K562 (cell line): ENCODE measurements around the gene FOXJ1.

ENCODE experiments used
- FOXA1 ChIP-seq: fragments of 450-650 bp; IDR thresholded peaks from 2 replicates; pipeline ENCODE4 v1.6.1; 2016; ENCODE audit warnings: mild to moderate bottlenecking, borderline replicate concordance
- FOXK2 ChIP-seq, 2 experiments: fragments of 450-650 bp; IDR thresholded peaks in 1 of 2; conservative IDR thresholded peaks in 1 of 2; 2 replicates each; pipeline ENCODE4 v1.6.1; 2016; ENCODE audit warnings: low read depth in 2 of 2, mild to moderate bottlenecking in 1 of 2
- MTA2 ChIP-seq: fragments of 450-650 bp; IDR thresholded peaks from 2 replicates; pipeline ENCODE4 v1.6.1; 2016; ENCODE audit warnings: low read depth
- POLR2A ChIP-seq: fragments of 450-650 bp; conservative IDR thresholded peaks from 2 replicates; pipeline ENCODE4 v1.6.1; 2016
- RBFOX2 ChIP-seq: fragments of 200-400 bp; formaldehyde crosslinking; IDR thresholded peaks from 2 replicates; pipeline ENCODE4 v1.6.1; 2017; ENCODE audit warnings: low read depth, mild to moderate bottlenecking, low read length, moderate library complexity
- YY1 ChIP-seq, 3 experiments: IDR thresholded peaks; 2 replicates each; pipeline ENCODE4 v1.6.1; 2011; ENCODE audit warnings: low read length in 2 of 3, mild to moderate bottlenecking in 2 of 3, moderate library complexity in 2 of 3, borderline replicate concordance in 1 of 3, control low read depth in 1 of 3, low read depth in 1 of 3; ENCODE audit not compliant: insufficient read depth in 3 of 3, insufficient replicate concordance in 2 of 3, control insufficient read depth in 1 of 3, insufficient read length in 1 of 3; ENCODE audit errors: extremely low read depth in 1 of 3
- TF ChIP-seq, protein P1 (sequence below): sonication (generic); formaldehyde crosslinking; IDR thresholded peaks from 2 replicates; pipeline ENCODE4 v1.8.0; 2022; ENCODE audit warnings: mild to moderate bottlenecking, low read depth, missing genetic modification reagents
- TF ChIP-seq, protein P2 (sequence below): fragments of 450-650 bp; IDR thresholded peaks from 2 replicates; pipeline ENCODE4 v1.6.1; 2017; ENCODE audit warnings: mild to moderate bottlenecking, moderate library complexity
- TF ChIP-seq, protein P3 (sequence below), 3 experiments: IDR thresholded peaks in 2 of 3; conservative IDR thresholded peaks in 1 of 3; 2 replicates each; pipeline ENCODE4 v1.5.1; 2011 to 2012; ENCODE audit warnings: low read length in 3 of 3, mild to moderate bottlenecking in 3 of 3, control low read depth in 2 of 3, improper control_type of control experiment in 1 of 3, inconsistent platforms in 1 of 3, low read depth in 1 of 3, mixed read lengths in 1 of 3, moderate library complexity in 1 of 3; ENCODE audit not compliant: insufficient read depth in 2 of 3
- TF ChIP-seq, protein P4 (sequence below): sonication (generic); formaldehyde crosslinking; IDR thresholded peaks from 2 replicates; pipeline ENCODE4 v1.8.0; 2022; ENCODE audit warnings: mild to moderate bottlenecking, missing genetic modification reagents
- TF ChIP-seq, protein P5 (sequence below): fragments of 450-650 bp; formaldehyde crosslinking; IDR thresholded peaks from 2 replicates; pipeline ENCODE4 v1.4.0; 2022; ENCODE audit warnings: missing genetic modification characterization
- TF ChIP-seq, protein P6 (sequence below): fragments of 450-650 bp; conservative IDR thresholded peaks from 2 replicates; pipeline ENCODE4 v1.6.1; 2016; ENCODE audit warnings: missing genetic modification characterization, low read depth, mild to moderate bottlenecking, control low read depth, missing compliant biosample characterization

DNA sequence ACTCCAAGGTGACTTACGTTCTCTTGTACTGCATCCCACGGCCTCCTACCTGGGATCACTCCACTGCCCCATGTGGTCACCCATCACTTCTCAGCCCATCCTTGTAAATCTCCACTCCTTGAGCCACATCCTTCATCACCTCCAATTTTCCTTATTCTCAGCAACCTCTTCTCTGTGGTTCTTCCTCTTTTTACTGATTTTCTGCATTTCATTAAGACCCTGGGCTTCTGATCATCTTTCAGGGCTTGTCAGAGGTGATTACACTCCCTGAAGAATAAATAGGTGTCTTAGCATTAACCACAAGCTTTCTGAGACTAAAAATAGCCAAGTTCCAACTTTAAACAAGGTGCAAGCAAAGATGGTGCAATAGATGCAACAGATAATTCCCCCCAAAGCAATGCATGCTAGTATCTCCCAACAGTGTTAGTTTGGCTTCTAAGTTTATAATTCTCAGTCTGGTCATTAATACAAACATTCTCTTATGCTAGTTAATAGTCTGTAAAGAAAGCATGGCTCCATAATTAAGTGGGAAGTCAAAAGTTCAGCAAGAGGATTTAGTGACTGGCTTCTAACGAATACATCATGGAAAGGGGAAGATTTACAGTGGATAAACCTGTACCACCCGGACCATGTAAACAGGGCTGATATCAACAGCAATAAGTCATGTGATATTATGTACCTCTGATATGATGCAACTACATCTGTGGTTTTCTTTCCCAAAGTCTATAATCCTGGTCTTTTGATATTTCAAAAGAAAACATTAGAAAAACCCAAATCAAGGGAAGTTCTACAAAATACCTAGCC lies 47.4 kb upstream of the FOXJ1 start:
- TF ChIP-seq, protein P1, sequence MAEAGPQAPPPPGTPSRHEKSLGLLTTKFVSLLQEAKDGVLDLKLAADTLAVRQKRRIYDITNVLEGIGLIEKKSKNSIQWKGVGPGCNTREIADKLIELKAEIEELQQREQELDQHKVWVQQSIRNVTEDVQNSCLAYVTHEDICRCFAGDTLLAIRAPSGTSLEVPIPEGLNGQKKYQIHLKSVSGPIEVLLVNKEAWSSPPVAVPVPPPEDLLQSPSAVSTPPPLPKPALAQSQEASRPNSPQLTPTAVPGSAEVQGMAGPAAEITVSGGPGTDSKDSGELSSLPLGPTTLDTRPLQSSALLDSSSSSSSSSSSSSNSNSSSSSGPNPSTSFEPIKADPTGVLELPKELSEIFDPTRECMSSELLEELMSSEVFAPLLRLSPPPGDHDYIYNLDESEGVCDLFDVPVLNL (CRISPR knock-in tag), result no peak
- TF ChIP-seq, protein P2, sequence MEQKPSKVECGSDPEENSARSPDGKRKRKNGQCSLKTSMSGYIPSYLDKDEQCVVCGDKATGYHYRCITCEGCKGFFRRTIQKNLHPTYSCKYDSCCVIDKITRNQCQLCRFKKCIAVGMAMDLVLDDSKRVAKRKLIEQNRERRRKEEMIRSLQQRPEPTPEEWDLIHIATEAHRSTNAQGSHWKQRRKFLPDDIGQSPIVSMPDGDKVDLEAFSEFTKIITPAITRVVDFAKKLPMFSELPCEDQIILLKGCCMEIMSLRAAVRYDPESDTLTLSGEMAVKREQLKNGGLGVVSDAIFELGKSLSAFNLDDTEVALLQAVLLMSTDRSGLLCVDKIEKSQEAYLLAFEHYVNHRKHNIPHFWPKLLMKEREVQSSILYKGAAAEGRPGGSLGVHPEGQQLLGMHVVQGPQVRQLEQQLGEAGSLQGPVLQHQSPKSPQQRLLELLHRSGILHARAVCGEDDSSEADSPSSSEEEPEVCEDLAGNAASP, result no peak
- TF ChIP-seq YY1 (IDR thresholded peaks at IDR 0.05; ENCODE audit: borderline replicate concordance in 1 of 3, control insufficient read depth in 1 of 3, extremely low read depth in 1 of 3, insufficient read depth in 3 of 3, insufficient read length in 1 of 3, insufficient replicate concordance in 2 of 3, low read depth in 1 of 3, low read length in 2 of 3) (no peak), POLR2A (no peak), RBFOX2 (no peak), FOXK2 (conservative IDR thresholded peaks at IDR 0.05 in 1 of 2, IDR thresholded peaks at IDR 0.05 in 1 of 2; ENCODE audit: low read depth in 2 of 2) (peak; percentile 51 to 69; a peak in 2 of 4 replicates), FOXA1 (no peak), MTA2 (no peak)
- TF ChIP-seq, protein P3, sequence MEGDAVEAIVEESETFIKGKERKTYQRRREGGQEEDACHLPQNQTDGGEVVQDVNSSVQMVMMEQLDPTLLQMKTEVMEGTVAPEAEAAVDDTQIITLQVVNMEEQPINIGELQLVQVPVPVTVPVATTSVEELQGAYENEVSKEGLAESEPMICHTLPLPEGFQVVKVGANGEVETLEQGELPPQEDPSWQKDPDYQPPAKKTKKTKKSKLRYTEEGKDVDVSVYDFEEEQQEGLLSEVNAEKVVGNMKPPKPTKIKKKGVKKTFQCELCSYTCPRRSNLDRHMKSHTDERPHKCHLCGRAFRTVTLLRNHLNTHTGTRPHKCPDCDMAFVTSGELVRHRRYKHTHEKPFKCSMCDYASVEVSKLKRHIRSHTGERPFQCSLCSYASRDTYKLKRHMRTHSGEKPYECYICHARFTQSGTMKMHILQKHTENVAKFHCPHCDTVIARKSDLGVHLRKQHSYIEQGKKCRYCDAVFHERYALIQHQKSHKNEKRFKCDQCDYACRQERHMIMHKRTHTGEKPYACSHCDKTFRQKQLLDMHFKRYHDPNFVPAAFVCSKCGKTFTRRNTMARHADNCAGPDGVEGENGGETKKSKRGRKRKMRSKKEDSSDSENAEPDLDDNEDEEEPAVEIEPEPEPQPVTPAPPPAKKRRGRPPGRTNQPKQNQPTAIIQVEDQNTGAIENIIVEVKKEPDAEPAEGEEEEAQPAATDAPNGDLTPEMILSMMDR (IDR thresholded peaks at IDR 0.05 in 2 of 3, conservative IDR thresholded peaks at IDR 0.05 in 1 of 3; ENCODE audit: insufficient read depth in 2 of 3, low read depth in 1 of 3, low read length in 3 of 3), result peak in 1 of 3 experiments; percentile 26; a peak in 1 of 6 replicates
- TF ChIP-seq, protein P4, sequence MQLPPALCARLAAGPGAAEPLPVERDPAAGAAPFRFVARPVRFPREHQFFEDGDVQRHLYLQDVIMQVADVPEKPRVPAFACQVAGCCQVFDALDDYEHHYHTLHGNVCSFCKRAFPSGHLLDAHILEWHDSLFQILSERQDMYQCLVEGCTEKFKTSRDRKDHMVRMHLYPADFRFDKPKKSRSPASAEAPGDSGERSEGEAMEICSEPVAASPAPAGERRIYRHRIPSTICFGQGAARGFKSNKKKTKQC (CRISPR knock-in tag), result no peak
- TF ChIP-seq, protein P5, sequence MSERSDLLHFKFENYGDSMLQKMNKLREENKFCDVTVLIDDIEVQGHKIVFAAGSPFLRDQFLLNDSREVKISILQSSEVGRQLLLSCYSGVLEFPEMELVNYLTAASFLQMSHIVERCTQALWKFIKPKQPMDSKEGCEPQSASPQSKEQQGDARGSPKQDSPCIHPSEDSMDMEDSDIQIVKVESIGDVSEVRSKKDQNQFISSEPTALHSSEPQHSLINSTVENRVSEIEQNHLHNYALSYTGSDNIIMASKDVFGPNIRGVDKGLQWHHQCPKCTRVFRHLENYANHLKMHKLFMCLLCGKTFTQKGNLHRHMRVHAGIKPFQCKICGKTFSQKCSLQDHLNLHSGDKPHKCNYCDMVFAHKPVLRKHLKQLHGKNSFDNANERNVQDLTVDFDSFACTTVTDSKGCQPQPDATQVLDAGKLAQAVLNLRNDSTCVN, result no peak
- TF ChIP-seq, protein P6, sequence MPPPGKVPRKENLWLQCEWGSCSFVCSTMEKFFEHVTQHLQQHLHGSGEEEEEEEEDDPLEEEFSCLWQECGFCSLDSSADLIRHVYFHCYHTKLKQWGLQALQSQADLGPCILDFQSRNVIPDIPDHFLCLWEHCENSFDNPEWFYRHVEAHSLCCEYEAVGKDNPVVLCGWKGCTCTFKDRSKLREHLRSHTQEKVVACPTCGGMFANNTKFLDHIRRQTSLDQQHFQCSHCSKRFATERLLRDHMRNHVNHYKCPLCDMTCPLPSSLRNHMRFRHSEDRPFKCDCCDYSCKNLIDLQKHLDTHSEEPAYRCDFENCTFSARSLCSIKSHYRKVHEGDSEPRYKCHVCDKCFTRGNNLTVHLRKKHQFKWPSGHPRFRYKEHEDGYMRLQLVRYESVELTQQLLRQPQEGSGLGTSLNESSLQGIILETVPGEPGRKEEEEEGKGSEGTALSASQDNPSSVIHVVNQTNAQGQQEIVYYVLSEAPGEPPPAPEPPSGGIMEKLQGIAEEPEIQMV, result no peak
